HUDEP-2 (cell line): ENCODE measurements around the gene JADE1.

Experiments
- DNase-seq, 76 experiments: peaks; one replicate each; lab custom pipeline; 2025; ENCODE audit not compliant: unreplicated experiment in 76 of 76; lab: John Stamatoyannopoulos, UW

The JADE1 gene

GRCh38 chr4:128840711-128841318, 31.3 kb downstream of the JADE1 start:
- DNase-seq = peak in 1 of 76 experiments; percentile 2

- no peak for DNase-seq
Observed at GRCh38 chr4:128841402-128841801, 31.9 kb downstream of the JADE1 start.

- no peak for DNase-seq
Observed at GRCh38 chr4:128844931-128845330, 35.4 kb downstream of the JADE1 start.

GRCh38 chr4:128846063-128846462, 36.6 kb downstream of the JADE1 start:
- DNase-seq = no peak

GRCh38 chr4:128847082-128847724, 37.7 kb downstream of the JADE1 start:
- no peak for DNase-seq

- DNase-seq = no peak
Observed at GRCh38 chr4:128848461-128848860, 39.0 kb downstream of the JADE1 start.

- DNase-seq = no peak
Observed at GRCh38 chr4:128850252-128850651, 40.8 kb downstream of the JADE1 start.

- DNase-seq = no peak
Observed at GRCh38 chr4:128853741-128854140, 44.2 kb downstream of the JADE1 start.

GRCh38 chr4:128854433-128854832, 44.9 kb downstream of the JADE1 start:
- no peak for DNase-seq

GRCh38 chr4:128855621-128856020, 46.1 kb downstream of the JADE1 start:
- DNase-seq = no peak

- DNase-seq = no peak
Observed at GRCh38 chr4:128856246-128856645, 46.7 kb downstream of the JADE1 start.

GRCh38 chr4:128858879-128859671, 49.6 kb downstream of the JADE1 start:
- DNase-seq = no peak

GRCh38 chr4:128859887-128860677, 50.6 kb downstream of the JADE1 start:
- DNase-seq = no peak

- DNase-seq = no peak
Observed at GRCh38 chr4:128861856-128862518, 52.5 kb downstream of the JADE1 start.

- no peak for DNase-seq
Observed at GRCh38 chr4:128862608-128863311, 53.3 kb downstream of the JADE1 start.

GRCh38 chr4:128863312-128864075, 54.0 kb downstream of the JADE1 start:
- DNase-seq = peak in 60 of 76 experiments; percentile 1 to 61 (median 34)

- DNase-seq = no peak
Observed at GRCh38 chr4:128865132-128865531, 55.6 kb downstream of the JADE1 start.

- no peak for DNase-seq
Observed at GRCh38 chr4:128866269-128866668, 56.8 kb downstream of the JADE1 start.

- no peak for DNase-seq
Observed at GRCh38 chr4:128866691-128867090, 57.2 kb downstream of the JADE1 start.
